ENCODE results near the gene ATP6V0D1.

DNA sequence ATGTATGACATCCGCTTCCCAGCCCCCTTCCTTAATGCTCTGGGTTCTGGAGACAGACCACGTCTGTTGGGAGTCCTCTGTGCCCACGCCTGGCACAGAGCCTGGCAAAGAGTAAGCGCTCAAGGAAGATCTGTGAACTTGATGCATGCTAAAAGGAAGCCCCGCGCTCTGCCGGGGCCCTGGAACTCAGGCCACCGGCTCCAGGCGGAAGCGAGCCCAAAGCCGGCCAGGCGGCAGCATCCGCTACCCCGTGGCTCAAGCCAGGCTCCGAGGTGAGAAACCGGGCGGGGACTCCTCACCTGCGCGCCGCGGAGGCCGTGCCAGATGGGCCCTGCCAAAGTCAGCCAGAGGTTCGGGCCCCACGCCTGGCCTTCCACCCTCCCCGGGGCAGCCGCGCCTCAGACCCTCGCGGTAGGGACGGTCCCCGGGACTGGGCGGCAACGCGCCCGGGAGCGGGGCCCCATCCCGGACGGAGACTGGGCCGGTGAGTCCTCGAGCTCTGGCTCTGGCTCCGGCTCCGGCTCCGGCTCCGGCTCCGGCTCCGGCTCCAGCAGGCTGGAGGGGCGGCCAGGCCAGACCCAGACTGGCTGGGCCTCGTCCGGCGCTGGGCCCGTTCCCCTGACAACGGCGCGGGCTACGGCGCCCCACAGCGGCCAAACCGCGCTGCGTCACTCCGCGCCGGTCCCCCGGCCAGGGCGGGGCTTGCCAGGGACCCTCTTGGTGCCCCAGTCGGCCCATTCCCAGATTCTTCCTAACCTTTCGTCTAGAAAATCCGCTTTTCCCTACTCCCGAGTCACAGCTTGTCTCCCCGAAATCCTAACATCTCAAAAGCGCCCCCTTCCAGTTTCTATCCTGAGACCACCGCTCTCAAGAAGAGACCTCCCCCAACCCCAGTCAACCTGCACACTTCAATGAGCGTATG is 64.8 kb downstream of the ATP6V0D1 start, which contains the start of gene ZDHHC1:
- TF ChIP-seq EZH2 (IDR thresholded peaks at IDR 0.05), result no peak
- no peak for TF ChIP-seq FOXP2 (optimal IDR thresholded peaks at IDR 0.05; ENCODE audit: control extremely low read depth, extremely low read length, insufficient read depth)
